Progenitor cell of endocrine pancreas (in vitro differentiated cells): ENCODE data around the gene PGGHG. TPM values are rescaled to one million over a fixed set of nuclear protein-coding genes. Genes with fewer than 3 reads are reported as not detected.

Experiments
- DNase-seq: peaks from one replicate; pipeline ENCODE4 v3.0.0; 2021; ENCODE audit warnings: low spot score; ENCODE audit not compliant: unreplicated experiment
- H3K27ac Mint-ChIP-seq: 2 replicates; pipeline ENCODE4 v1.8.0; 2021; ENCODE audit warnings: mild to moderate bottlenecking, moderate library complexity, mixed read lengths
- H3K27me3 Mint-ChIP-seq: 2 replicates; pipeline ENCODE4 v1.8.0; 2021; ENCODE audit warnings: mixed read lengths
- H3K36me3 Mint-ChIP-seq: 2 replicates; pipeline ENCODE4 v1.8.0; 2022; ENCODE audit warnings: mixed read lengths; ENCODE audit not compliant: insufficient read depth
- H3K4me1 Mint-ChIP-seq: 2 replicates; pipeline ENCODE4 v1.8.0; 2021; ENCODE audit warnings: low read depth, mixed read lengths
- H3K4me3 Mint-ChIP-seq: 2 replicates; pipeline ENCODE4 v1.8.0; 2021; ENCODE audit warnings: low read depth, mild to moderate bottlenecking, moderate library complexity, mixed read lengths
- H3K9me3 Mint-ChIP-seq: 2 replicates; pipeline ENCODE4 v1.8.0; 2021; ENCODE audit warnings: low read depth, mixed read lengths
- CTCF ChIP-seq: fragments of 200-600 bp; sonication (generic); IDR thresholded peaks from one replicate; pipeline ENCODE4 v1.5.0; 2021; ENCODE audit warnings: antibody characterized with exemption, mild to moderate bottlenecking; ENCODE audit not compliant: unreplicated experiment
- total RNA-seq: library from RNA; stranded (reverse); gene quantifications from 2 replicates; pipeline ENCODE4 v1.2.1, GENCODE V29; 2021

PGGHG gene
- total RNA-seq, 1 donor from 2014 or later: 67.0 TPM

DNA sequence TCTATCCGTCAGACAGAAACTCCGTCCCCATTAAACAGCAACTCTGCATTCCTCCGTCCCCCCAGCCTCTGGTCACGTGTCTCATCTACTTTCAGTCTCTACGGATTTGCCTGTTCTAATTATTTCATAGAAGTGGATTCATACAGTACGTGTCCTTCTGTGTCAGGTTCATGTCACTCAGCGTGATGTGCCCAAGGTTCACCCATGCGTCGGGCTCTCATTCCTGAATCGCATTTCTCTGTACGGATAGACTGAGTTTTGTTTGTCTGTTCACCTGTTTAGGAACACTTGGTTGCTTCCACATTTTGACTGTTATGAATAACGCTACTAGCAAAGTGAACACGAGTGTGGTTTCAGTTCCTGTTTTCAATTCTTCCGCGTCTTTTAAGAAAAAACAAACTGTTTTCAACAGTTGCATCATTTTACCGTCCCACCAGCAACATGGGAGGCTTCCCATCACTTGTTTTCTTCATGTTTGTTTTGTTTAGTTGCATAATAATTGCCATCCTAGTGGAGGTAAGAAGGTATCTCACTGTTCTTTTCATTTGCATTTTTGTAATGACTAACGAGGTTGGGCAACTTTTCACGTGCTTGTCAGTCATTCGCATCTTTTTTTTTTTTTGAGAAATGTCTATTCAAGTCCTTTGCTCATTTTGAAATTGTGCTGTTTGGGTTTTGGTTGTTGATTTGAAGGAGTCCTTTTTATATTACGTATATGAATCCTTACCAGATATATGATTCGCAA, 19.6 kb upstream of the PGGHG start:
- peaks cover 14% of the 10 kb centered on the region for H3K27me3 Mint-ChIP-seq
- no peak for DNase-seq
- no peak overlapping the region for H3K27ac Mint-ChIP-seq
- no peaks in the 10 kb centered on the region for H3K36me3 Mint-ChIP-seq
- H3K9me3 Mint-ChIP-seq: no peaks in the 10 kb centered on the region
- H3K4me1 Mint-ChIP-seq: peaks cover 7% of the 10 kb centered on the region
- no peak for TF ChIP-seq CTCF
- H3K4me3 Mint-ChIP-seq: no peak overlapping the region

- Mint-ChIP-seq H3K27ac (no peak overlapping the region), H3K4me3 (no peak overlapping the region), H3K27me3 (peaks cover 14% of the 10 kb centered on the region), H3K36me3 (no peaks in the 10 kb centered on the region), H3K4me1 (peaks cover 7% of the 10 kb centered on the region), H3K9me3 (no peaks in the 10 kb centered on the region)
- no peak for TF ChIP-seq CTCF
- DNase-seq: no peak
Observed at GRCh38 chr11:270451-271318, 18.2 kb upstream of the PGGHG start.

DNA sequence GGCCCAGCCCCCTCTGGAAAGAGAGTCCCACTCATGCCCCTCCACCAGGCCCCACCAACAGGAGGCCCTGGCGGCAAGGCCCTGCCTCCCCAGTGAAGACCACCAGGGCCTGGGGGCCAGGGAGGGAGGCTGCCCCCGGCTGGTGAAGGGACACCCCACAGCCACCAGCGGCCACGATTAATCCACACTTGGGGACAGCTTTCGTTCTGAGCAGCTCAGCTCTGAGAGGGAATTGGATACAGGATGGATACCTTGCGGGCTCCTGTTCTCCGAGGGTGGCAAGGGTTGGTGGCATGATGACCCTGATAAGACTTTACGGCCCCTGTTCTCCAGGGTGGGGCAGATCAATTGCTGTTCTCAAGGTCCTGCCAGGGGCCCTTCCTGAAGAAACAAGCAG, 17.6 kb upstream of the PGGHG start:
- no peak overlapping the region for H3K27ac Mint-ChIP-seq
- no peak for DNase-seq
- H3K4me3 Mint-ChIP-seq: no peak overlapping the region
- no peak for TF ChIP-seq CTCF
- no peaks in the 10 kb centered on the region for H3K36me3 Mint-ChIP-seq
- peaks cover 14% of the 10 kb centered on the region for H3K27me3 Mint-ChIP-seq
- H3K4me1 Mint-ChIP-seq: peaks cover 7% of the 10 kb centered on the region
- peaks cover 4% of the 10 kb centered on the region for H3K9me3 Mint-ChIP-seq

DNA sequence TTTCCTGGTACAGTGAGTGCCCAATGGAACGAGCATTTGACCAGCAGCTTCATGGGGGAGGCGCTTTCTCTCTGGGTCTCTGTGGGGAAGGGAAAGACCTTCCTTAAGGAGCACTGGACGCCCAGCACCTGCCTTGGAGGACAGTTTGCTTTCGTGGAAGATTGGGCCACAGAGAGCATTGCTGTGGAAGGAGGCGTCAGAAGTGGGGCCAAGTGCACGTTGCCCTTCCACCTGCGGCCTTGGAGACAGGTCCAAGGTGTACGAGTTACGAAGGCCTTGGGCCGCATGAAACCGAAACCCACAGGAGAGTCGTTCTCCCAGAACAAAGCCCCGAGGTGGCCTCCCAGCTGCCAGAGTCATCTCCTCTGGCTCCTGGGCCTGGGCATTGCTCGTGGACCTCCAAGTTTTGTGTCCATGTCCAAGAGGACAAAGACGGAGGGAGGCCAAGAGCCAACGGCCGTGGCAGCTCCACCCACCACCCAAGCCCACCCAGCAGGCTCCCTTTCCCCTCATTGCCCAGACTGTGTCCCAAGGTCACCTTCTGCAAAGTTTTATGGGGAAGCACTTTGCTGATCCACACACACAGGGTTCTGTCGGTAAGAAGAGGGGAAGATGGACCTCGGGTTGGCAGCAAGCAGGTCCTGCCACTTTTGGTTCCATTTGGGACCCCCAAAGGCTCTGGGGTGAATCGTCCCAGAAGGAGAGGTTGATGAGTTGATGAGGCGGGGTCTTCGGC, 16.6 kb upstream of the PGGHG start:
- Mint-ChIP-seq H3K36me3 (no peaks in the 10 kb centered on the region), H3K27ac (peak overlapping the region; percentile 88), H3K9me3 (peaks cover 8% of the 10 kb centered on the region), H3K27me3 (peaks cover 20% of the 10 kb centered on the region), H3K4me1 (peaks cover 7% of the 10 kb centered on the region), H3K4me3 (no peak overlapping the region)
- no peak for TF ChIP-seq CTCF
- no peak for DNase-seq

GRCh38 chr11:272931-273198, 16.1 kb upstream of the PGGHG start:
- Mint-ChIP-seq H3K27me3 (peaks cover 25% of the 10 kb centered on the region), H3K4me3 (no peak overlapping the region), H3K36me3 (no peaks in the 10 kb centered on the region), H3K9me3 (peaks cover 8% of the 10 kb centered on the region), H3K27ac (peak overlapping the region; percentile 88), H3K4me1 (peaks cover 7% of the 10 kb centered on the region)
- no peak for DNase-seq
- no peak for TF ChIP-seq CTCF
